Raji (cell line): ENCODE measurements around the gene ADSL.

Experiments
- POLR2A ChIP-seq: IDR thresholded peaks from 2 replicates; pipeline ENCODE4 v1.6.1; 2011; ENCODE audit warnings: low read depth, low read length, control low read depth; ENCODE audit not compliant: insufficient read depth

ADSL gene

DNA sequence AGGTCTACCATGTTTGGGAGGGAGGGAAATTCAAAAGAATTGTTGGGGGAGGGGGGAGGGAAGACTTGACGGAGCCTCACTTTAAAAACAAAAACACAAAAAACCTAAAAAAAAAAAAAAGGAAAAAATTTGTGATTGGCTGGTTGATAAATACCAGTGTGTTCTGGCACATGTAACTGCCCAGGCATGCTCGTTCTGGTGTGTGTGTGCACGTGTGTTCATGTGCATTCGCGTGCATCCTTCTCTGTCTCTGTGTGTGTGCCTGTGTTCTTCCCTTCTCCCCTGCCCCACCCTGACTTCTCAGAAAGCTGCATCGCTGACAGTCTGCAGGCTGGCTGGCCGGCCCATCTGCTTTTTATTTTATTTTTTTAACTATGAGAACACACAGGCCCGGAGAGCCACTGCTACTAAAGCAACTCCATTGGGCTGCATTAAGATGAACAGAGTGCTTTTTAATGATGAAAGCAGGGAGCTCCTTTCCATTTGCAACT is 22.6 kb upstream of the ADSL start:
- TF ChIP-seq POLR2A = no peak

DNA sequence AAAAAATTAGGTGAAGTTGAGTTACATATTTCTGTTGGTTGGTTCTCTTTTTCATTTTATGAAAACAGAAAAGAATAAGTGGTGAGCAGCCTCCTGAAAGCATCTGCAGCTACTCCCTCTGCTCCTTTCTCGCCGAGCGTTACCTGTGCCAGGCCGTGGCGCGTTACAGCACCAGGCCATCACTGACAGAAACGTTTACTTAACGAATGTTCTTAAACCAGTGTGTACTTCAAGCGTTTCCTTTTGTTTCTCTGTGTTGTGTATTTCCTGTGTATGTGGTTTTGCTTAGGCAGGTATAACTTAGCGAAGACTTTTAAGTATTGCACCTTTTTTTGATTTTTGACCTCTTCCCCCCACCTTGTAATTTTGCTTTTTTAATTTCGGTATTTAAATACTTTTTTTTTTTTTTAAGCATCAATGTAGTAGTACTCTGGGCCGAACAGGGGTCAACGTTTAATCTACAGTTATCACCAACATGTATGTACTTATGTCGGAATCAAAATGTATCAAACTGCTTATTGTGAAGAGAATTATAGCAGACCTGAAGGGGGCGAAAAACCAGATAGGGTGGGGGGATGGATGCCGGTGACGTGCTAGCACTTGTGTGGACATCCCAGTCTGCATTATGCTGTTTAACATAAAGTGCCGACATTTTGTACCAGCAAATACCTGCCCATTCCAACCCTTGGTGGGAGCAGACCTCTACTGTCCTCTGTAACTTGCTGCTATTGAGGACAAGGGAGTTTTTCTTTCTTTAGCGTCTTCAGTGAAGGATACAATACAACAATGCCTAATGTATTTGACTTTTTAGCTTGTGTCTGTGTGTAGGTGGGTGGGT is 21.6 kb upstream of the ADSL start:
- TF ChIP-seq POLR2A = no peak

DNA sequence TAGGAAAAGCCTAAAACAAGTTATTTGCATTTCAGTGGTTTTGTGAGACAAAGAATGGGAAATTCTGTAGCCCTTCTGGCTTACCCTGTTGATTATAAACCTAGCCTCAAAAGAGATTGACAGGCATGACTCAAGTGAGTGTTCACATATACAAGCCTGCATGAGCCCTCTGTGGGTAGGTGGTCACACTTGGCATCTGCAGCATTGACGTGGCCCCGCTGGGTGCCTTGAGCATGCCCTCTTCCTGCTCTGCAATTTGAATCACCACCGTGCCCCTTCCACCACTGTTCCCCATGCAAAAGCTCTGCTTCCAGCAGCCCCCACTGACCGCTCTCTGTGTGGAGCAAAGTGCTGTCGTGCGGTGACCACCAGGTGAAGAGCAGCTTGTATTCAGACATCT is 21.0 kb upstream of the ADSL start:
- no peak for TF ChIP-seq POLR2A

DNA sequence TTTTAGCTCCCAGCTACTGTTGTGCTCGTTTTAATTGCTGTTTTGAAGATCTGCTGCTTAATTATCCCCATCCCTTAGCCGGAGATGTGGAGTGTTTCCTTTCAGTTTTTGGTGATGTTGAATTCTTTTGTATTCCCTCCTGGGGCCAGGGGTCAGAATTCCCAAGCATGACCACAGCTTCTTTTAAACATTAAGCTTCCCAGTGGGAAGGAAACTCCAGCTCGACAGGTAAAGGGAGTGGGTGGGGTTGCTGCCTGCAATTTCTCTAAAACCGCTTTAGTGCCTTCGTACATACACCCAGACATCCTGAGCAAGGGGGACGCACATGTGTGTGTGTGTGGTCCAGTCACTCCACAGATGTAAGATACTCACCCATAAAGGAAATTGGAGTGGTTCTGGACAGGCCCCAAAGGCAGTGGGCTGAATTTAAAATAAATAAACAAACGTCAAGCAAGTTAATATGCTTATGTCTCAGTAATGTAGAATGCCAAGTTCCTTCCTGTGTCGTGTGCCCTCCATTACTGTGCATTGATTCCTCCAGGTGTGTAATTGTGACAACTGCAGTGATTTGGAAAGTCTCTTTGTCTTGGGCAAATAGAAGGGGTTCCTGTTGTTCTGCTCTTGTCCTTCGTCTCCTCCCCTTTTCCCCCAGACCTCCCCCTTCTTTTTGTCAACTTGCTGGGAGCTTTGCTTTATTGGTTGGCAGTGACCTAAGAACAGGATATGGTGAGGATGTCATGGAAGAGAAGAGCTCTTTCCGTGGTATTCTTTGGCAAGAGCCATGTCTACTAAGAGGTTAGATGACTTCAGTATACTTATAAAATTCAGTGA is 19.2 kb upstream of the ADSL start:
- no peak for TF ChIP-seq POLR2A

DNA sequence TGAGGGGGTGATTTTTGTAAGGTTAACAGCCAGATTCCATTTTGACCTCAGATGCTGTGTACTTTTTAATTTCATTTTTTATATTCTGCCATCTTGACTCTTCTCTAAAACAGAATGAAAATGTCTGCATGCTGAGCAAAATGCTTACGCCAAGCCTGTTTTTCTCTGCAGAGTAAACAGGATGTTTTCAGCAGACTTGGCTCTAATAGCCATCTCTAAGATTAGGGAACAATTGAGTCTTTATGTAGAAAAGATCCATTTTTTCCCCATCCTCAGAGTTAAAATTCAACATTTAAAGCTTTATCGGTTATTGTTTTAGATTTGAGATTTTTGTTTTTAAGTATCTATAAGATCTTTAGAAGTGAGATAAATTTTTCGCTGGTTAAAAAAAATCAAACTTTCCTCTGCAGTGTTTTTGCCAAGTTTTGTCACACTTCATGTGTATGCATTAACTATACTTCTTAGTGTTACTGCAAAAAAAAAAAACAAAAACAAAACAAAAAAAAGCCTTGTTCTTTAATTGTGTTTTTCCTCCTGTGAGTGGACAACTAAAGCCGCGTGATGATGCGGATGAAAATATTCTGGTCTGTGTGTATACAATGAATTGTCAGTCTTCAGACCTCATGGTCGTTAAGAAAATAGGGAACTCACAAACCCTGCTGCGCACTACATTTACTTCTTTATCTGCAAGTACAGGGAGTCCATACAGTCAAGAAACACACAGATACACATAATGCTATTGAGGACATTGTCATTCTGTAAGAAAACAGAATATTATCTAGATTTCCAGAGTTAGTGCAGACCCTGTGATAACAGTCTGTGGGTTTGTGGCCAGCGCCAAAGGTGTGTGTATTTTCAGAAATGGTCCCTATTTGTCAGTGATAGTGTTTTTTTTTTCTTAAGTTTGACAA is 17.5 kb upstream of the ADSL start:
- TF ChIP-seq POLR2A = no peak

DNA sequence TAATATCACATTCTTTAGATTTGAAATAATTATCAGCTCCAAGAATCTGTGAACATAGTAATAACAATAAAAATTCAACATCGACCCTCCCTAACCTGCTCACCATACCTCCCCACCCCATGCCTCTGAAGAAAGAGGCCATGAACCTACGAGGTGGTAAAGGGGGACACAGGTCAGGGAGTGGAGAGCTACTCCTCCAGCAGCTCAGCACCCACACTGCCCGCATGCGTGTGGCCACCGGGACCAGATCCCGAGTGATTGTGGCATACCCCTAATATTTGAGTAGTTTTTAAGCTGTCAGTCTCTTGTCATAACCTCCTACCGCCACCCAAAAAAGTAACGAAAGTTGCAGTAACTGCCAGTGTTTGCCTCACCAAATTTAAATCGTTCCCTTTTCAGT is 16.8 kb upstream of the ADSL start:
- no peak for TF ChIP-seq POLR2A

DNA sequence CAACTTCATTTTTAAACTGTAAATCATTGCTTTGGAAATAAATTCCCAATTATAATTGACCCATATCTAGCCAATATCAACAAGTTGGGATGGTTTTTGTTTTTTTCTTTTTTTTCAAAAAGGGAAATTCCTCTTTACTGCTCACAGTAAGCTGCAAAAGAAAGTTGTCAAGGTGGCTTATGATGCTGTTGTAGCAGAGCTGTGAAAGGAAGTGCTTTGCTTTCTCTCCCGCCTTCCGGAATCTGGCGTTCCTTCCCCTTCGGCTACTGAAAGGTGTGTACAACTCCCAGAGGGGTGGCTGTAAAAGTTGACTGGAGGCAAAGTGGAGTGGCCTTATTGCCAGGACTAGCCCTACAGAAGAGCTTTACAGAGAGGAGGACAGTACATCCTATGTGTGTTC is 16.2 kb upstream of the ADSL start:
- no peak for TF ChIP-seq POLR2A

DNA sequence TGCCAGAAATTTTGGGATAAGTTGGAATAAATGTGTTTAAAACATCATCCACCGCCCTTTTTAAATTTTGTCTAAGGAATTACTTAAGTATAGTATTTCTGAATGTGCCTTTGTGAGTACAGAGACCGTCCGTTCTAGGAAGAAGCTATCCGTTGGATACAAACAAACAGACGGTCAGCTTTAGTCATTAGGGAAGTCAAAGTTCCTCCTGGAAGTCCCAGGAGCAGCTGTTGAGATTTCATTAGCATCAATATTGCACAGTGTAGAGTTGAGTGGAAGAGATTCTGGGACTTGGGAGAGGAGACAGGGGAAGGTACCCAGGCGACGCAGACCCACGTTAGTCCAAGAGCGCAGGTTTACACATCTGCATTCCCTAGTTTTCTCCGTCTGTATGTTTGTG is 15.7 kb upstream of the ADSL start:
- no peak for TF ChIP-seq POLR2A

DNA sequence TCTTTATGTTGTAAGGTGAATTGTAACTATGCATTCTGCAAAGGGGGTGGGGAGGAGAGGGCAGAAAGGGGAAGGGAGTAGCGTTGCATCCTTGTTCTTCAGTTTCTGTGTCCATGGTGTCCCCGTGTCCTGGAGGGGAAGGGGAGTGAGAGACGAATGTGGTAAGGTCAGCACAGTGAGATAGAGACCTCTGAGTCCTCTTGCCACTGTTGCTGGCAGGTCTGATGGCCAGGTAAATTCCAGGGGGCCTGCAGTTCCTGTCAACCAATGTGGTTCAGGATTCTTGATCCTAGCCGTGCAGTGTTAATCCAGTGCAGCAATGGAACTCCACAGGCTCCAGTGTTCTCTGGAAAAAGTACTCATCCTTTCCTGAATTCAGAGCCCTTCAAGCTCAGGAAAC is 14.6 kb upstream of the ADSL start:
- TF ChIP-seq POLR2A = no peak

DNA sequence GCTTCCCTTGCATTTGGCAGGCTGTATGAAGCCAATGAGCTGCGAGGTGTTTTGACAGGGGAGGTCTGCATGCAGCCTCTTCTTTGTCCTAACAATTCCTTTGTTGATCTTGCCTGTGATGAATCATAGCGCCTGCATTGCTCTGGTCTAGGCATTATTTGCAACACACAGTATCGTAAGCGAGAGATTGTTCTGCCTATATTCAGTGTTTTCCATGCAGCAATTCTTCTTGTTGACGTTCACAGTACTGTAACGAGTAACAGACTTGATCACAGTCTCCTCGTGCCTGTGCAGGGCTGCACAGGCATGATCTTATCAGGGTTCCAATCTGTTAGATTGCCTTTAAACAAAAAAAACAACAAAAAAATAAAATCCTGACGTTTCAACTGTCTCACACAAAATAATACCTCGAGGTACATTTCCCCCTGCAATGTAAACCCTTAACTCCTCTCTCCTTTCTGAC is 13.9 kb upstream of the ADSL start:
- TF ChIP-seq POLR2A = no peak

DNA sequence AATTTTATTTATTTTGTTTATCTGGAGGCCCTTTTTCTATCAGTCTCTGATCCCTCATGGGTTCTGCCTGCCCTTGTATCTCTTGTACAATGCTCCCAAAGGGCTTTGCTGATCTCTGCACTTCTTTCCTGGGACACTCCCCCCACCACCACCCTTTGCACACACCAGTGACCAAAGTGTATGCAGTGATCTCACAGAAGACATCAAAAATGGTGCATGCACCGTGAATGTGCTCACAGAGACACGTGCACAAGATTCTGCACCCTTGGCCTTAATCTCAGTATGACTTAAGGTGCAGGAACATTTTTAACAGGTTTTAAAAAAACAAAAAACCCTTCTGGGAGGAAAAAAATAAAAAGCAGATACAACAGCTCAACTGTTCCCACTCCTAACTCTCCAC is 12.2 kb upstream of the ADSL start:
- TF ChIP-seq POLR2A = no peak

DNA sequence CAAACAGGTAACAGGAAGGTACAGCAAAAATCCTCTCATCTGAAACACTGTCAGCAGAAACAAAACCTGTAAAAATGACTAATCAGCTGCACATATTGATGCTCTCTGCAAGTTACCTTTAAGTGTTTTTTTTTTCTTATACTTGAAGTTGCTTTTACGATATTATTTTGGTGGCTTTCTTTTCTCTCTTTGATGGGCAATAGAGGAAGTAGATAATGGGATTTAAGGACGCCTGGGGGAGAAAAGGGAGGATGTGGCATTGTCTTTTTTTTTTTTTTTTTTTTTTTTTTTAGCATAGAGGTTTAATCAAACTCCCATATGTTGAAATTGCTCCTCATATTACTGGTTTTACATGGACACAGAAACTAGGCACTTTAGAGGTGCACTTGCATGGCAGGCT is 11.4 kb upstream of the ADSL start:
- no peak for TF ChIP-seq POLR2A

DNA sequence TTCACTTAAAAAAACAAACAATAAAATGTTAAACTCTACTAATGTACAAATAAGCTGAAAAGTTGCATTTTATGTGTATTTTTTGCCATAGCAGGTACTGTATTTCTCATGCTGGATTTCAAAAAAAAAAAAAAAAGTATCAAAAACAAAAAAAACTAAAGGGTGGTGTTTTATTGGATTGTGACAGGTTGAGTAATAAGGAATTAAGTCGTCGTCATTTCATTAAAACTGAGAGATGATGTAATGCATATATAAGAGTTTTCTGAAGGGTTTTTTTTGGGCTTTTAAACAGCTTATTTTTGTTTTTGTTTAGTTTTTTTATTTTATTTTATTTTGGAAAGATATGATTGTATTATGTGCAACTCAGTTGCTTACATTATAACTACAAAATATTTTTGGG is 10.9 kb upstream of the ADSL start:
- no peak for TF ChIP-seq POLR2A

DNA sequence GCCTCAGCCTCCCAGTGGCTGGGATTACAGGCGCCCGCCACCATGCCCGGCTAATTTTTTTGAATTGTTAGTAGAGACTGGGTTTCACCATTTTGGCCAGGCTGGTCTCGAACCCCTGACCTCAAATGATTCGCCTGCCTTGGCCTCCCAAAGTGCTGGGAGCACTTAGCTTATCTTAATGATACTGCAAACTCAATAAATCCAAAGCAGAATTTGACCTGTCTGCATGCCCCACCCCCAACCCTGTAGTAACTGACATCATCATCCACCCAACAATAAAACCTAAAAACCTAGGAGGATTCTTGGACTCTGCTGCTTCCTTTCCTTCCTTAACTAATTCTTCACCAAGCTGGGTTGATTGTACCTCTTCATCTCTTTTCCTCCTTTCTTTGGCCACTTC is 6.3 kb upstream of the ADSL start:
- TF ChIP-seq POLR2A = no peak

DNA sequence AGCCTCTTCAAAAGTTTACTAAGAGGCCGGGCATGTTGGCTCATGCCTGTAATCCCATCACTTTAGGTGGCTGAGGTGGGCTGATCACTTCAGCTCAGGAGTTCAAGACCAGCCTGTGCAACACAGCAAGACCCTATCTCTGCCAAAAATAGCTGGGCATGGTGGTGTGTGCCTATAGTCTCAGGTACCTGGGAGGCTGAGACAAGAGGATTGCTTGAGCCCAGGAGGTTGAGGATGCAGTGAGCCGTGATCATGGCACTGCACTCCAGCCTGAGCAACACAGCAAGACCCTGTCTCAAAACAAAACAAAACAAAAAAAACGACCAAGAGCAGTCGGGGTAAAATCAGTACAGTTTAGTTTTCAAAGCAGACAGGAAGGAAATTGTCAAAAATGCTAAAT is 4.7 kb upstream of the ADSL start:
- no peak for TF ChIP-seq POLR2A

DNA sequence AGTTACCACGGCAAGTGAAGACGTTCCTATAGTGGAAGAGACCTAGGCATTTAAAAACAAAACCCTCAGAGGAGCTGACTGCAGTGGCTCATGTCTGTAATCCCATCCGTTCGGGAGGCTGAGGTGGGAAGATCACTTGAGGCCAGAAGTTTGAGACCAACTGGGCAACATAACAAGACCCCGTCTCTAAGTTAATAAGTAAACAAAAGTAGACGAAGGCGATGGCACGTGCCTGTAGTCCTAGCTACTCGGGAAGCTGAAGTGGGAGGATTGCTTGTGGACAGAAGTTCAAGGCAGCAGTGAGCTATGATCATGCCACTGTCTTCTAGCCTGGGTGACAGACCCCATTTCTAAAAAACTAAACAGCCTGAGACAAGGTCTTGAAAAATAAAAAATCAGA is 3.8 kb upstream of the ADSL start:
- no peak for TF ChIP-seq POLR2A

DNA sequence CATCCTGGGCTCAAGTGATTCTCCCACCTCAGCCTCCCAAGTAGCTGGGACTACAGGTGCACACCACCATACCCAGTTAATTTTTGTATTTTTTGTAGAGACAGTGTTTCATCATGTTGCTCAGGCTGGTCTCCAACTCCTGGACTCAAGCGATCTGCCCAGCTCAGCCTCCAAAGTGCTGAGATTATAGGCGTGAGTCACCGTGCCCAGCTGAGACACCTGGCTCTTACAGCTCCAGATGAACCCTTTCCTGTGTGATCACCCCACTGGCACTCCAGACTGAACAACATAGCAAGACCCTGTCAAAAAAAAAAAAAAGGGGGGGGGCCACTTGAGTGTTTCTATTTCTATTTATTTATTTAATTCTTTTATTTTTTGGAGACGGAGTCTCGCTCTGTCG is 1.0 kb upstream of the ADSL start:
- TF ChIP-seq POLR2A = no peak
